Measurements from ENCODE around the gene FAM135A.
"Not testable (repeated sequence)": the region's sequence is repeated elsewhere in the genome, so short reads cannot be mapped to it uniquely, and the experiment has no call there.

Gene FAM135A

GRCh38 chr6:70592391-70593117 is 179.2 kb downstream of the FAM135A start:
- H3K4me1 ChIP-seq (ENCODE audit: insufficient read depth, low read length) = no peaks in the 10 kb centered on the region
- H3K36me3 ChIP-seq (ENCODE audit: insufficient read depth, low read length) = peaks cover 13% of the 10 kb centered on the region
- no peaks in the 10 kb centered on the region for H3K27me3 ChIP-seq (ENCODE audit: insufficient read depth, low read length)
- no peaks in the 10 kb centered on the region for H3K9me3 ChIP-seq (ENCODE audit: insufficient read depth, low read depth, low read length)
- WGBS = 87% methylated on average over 4 of the region's 5 CpGs
- no peak overlapping the region for H3K27ac ChIP-seq (ENCODE audit: low read depth, low read length)
- no peak overlapping the region for H3K4me3 ChIP-seq (ENCODE audit: low read length)
- no peak overlapping the region for H3K9ac ChIP-seq (ENCODE audit: low read depth, low read length)

GRCh38 chr6:70593118-70593486 is 179.8 kb downstream of the FAM135A start:
- no peak overlapping the region for H3K9ac ChIP-seq (ENCODE audit: low read depth, low read length)
- H3K4me3 ChIP-seq (ENCODE audit: low read length) = no peak overlapping the region
- WGBS = 90% methylated on average over 3 of the region's 3 CpGs
- H3K9me3 ChIP-seq (ENCODE audit: insufficient read depth, low read depth, low read length) = no peaks in the 10 kb centered on the region
- H3K36me3 ChIP-seq (ENCODE audit: insufficient read depth, low read length) = peaks cover 10% of the 10 kb centered on the region
- H3K27ac ChIP-seq (ENCODE audit: low read depth, low read length) = no peak overlapping the region
- H3K4me1 ChIP-seq (ENCODE audit: insufficient read depth, low read length) = no peaks in the 10 kb centered on the region
- no peaks in the 10 kb centered on the region for H3K27me3 ChIP-seq (ENCODE audit: insufficient read depth, low read length)

GRCh38 chr6:70599187-70599586 is 185.9 kb downstream of the FAM135A start:
- Histone ChIP-seq H3K4me1 (ENCODE audit: insufficient read depth, low read length) (peaks cover 23% of the 10 kb centered on the region), H3K36me3 (ENCODE audit: insufficient read depth, low read length) (no peaks in the 10 kb centered on the region), H3K4me3 (ENCODE audit: low read length) (no peak overlapping the region), H3K9ac (ENCODE audit: low read depth, low read length) (no peak overlapping the region), H3K9me3 (ENCODE audit: insufficient read depth, low read depth, low read length) (no peaks in the 10 kb centered on the region), H3K27ac (ENCODE audit: low read depth, low read length) (no peak overlapping the region), H3K27me3 (ENCODE audit: insufficient read depth, low read length) (no peaks in the 10 kb centered on the region)
- WGBS = 90% methylated on average over 4 of the region's 4 CpGs

GRCh38 chr6:70601014-70601413 is 187.7 kb downstream of the FAM135A start:
- H3K9me3 ChIP-seq (ENCODE audit: insufficient read depth, low read depth, low read length) = no peaks in the 10 kb centered on the region
- H3K9ac ChIP-seq (ENCODE audit: low read depth, low read length) = no peak overlapping the region
- 70% methylated on average over 3 of the region's 3 CpGs for WGBS

GRCh38 chr6:70604254-70604653 is 190.9 kb downstream of the FAM135A start:
- Histone ChIP-seq H3K36me3 (ENCODE audit: insufficient read depth, low read length) (no peaks in the 10 kb centered on the region), H3K27me3 (ENCODE audit: insufficient read depth, low read length) (no peaks in the 10 kb centered on the region), H3K9ac (ENCODE audit: low read depth, low read length) (no peak overlapping the region), H3K27ac (ENCODE audit: low read depth, low read length) (no peak overlapping the region), H3K9me3 (ENCODE audit: insufficient read depth, low read depth, low read length) (no peaks in the 10 kb centered on the region), H3K4me3 (ENCODE audit: low read length) (no peak overlapping the region), H3K4me1 (ENCODE audit: insufficient read depth, low read length) (peaks cover 23% of the 10 kb centered on the region)
- 94% methylated on average over 6 of the region's 6 CpGs for WGBS

More at GRCh38 chr6:70601014-70601413, 187.7 kb downstream of the FAM135A start:
- Histone ChIP-seq H3K4me3 (ENCODE audit: low read length) (no peak overlapping the region), H3K4me1 (ENCODE audit: insufficient read depth, low read length) (peaks cover 23% of the 10 kb centered on the region), H3K27ac (ENCODE audit: low read depth, low read length) (no peak overlapping the region), H3K27me3 (ENCODE audit: insufficient read depth, low read length) (no peaks in the 10 kb centered on the region), H3K36me3 (ENCODE audit: insufficient read depth, low read length) (no peaks in the 10 kb centered on the region)

- H3K4me3 ChIP-seq (ENCODE audit: low read length); H3K9ac ChIP-seq (ENCODE audit: low read depth, low read length); H3K9me3 ChIP-seq (ENCODE audit: insufficient read depth, low read depth, low read length); H3K27ac ChIP-seq (ENCODE audit: low read depth, low read length); H3K36me3 ChIP-seq (ENCODE audit: insufficient read depth, low read length); H3K4me1 ChIP-seq (ENCODE audit: insufficient read depth, low read length); H3K27me3 ChIP-seq (ENCODE audit: insufficient read depth, low read length): not testable (repeated sequence)
- WGBS = 88% methylated on average over 2 of the region's 2 CpGs
Observed at GRCh38 chr6:70607371-70607770, 194.1 kb downstream of the FAM135A start.

GRCh38 chr6:70609181-70609580 is 195.9 kb downstream of the FAM135A start:
- H3K4me3 ChIP-seq (ENCODE audit: low read length); H3K4me1 ChIP-seq (ENCODE audit: insufficient read depth, low read length); H3K36me3 ChIP-seq (ENCODE audit: insufficient read depth, low read length); H3K9me3 ChIP-seq (ENCODE audit: insufficient read depth, low read depth, low read length); H3K27ac ChIP-seq (ENCODE audit: low read depth, low read length); H3K9ac ChIP-seq (ENCODE audit: low read depth, low read length); H3K27me3 ChIP-seq (ENCODE audit: insufficient read depth, low read length): not testable (repeated sequence)
- WGBS = 90% methylated on average over 11 of the region's 13 CpGs
